HG03521 (cell line): ENCODE results near the gene UROC1.

Experiments used
- ATAC-seq: cut with Tn5 transposase; IDR thresholded peaks from one replicate; pipeline ENCODE4 v1.9.1; 2021; ENCODE audit warnings: mild to moderate bottlenecking, moderate library complexity; ENCODE audit not compliant: unreplicated experiment

Gene UROC1

GRCh38 chr3:126517986-126518778 lies 609 bp upstream of the UROC1 start:
- no peak for ATAC-seq

GRCh38 chr3:126516936-126517290 lies 660 bp downstream of the UROC1 start:
- no peak for ATAC-seq

- ATAC-seq, result no peak
These were observed 1.2 kb downstream of the UROC1 start for GRCh38 chr3:126516152-126516935.

GRCh38 chr3:126515066-126515706 lies 2.4 kb downstream of the UROC1 start:
- no peak for ATAC-seq

- ATAC-seq, result no peak
These were observed 3.4 kb downstream of the UROC1 start for GRCh38 chr3:126514161-126514560.

- no peak for ATAC-seq
These were observed 4.5 kb downstream of the UROC1 start for GRCh38 chr3:126512916-126513650.

GRCh38 chr3:126512026-126512425 lies 5.5 kb downstream of the UROC1 start:
- no peak for ATAC-seq

- no peak for ATAC-seq
These were observed 6.3 kb downstream of the UROC1 start for GRCh38 chr3:126511291-126511690.

- ATAC-seq, result no peak
These were observed 7.2 kb downstream of the UROC1 start for GRCh38 chr3:126510308-126510910.

- no peak for ATAC-seq
These were observed 7.8 kb downstream of the UROC1 start for GRCh38 chr3:126509597-126510307.

GRCh38 chr3:126508564-126508964 lies 9.0 kb downstream of the UROC1 start:
- ATAC-seq, result no peak

- ATAC-seq, result no peak
These were observed 9.7 kb downstream of the UROC1 start for GRCh38 chr3:126507886-126508285.

- ATAC-seq, result no peak
These were observed 13.9 kb downstream of the UROC1 start for GRCh38 chr3:126503701-126504100.

- ATAC-seq, result no peak
These were observed 14.9 kb downstream of the UROC1 start for GRCh38 chr3:126502656-126503055.

GRCh38 chr3:126501736-126502135 lies 15.8 kb downstream of the UROC1 start:
- no peak for ATAC-seq

GRCh38 chr3:126501054-126501453 lies 16.5 kb downstream of the UROC1 start:
- no peak for ATAC-seq

GRCh38 chr3:126500016-126500415 lies 17.6 kb downstream of the UROC1 start:
- ATAC-seq, result no peak

GRCh38 chr3:126499401-126499800 lies 18.2 kb downstream of the UROC1 start:
- ATAC-seq, result no peak

- no peak for ATAC-seq
These were observed 18.6 kb downstream of the UROC1 start for GRCh38 chr3:126498929-126499328.

- no peak for ATAC-seq
These were observed 19.1 kb downstream of the UROC1 start for GRCh38 chr3:126498461-126498860.
